Skeletal muscle cell (primary cell): ENCODE results near the gene RPS14.

Experiments used
- DNase-seq: peaks from one replicate; pipeline ENCODE4 v3.0.0-alpha.2; 2010; ENCODE audit warnings: low read depth
- H3K4me3 ChIP-seq: 2 replicates; pipeline ENCODE4 v1.5.1; 2011; ENCODE audit warnings: low read depth, mild to moderate bottlenecking, control low read depth, low read length, moderate library complexity

The RPS14 gene

GRCh38 chr5:150448952-150449516 is 505 bp downstream of the RPS14 start:
- H3K4me3 ChIP-seq: peak overlapping the region; percentile 95
- no peak for DNase-seq

GRCh38 chr5:150448334-150448733 is 1.2 kb downstream of the RPS14 start:
- peak overlapping the region; percentile 95 for H3K4me3 ChIP-seq
- DNase-seq: no peak

- H3K4me3 ChIP-seq: no peak overlapping the region
- no peak for DNase-seq
Measured at GRCh38 chr5:150447188-150447587, 2.4 kb downstream of the RPS14 start.

- DNase-seq: no peak
- no peak overlapping the region for H3K4me3 ChIP-seq
Measured at GRCh38 chr5:150446583-150446982, 3.0 kb downstream of the RPS14 start.

GRCh38 chr5:150446088-150446487 is 3.5 kb downstream of the RPS14 start:
- no peak overlapping the region for H3K4me3 ChIP-seq
- no peak for DNase-seq

GRCh38 chr5:150444770-150445169 is 4.8 kb downstream of the RPS14 start:
- no peak for DNase-seq
- H3K4me3 ChIP-seq: no peak overlapping the region

GRCh38 chr5:150443242-150444075 is 6.1 kb downstream of the RPS14 start:
- DNase-seq: no peak
- H3K4me3 ChIP-seq: no peak overlapping the region

- no peak for DNase-seq
- no peak overlapping the region for H3K4me3 ChIP-seq
Measured at GRCh38 chr5:150442699-150443080, 6.8 kb downstream of the RPS14 start.

- no peak overlapping the region for H3K4me3 ChIP-seq
- DNase-seq: no peak
Measured at GRCh38 chr5:150441813-150442698, 7.5 kb downstream of the RPS14 start.

- no peak for DNase-seq
Measured at GRCh38 chr5:150440948-150441812, 8.4 kb downstream of the RPS14 start.

GRCh38 chr5:150438873-150439546 is 10.5 kb downstream of the RPS14 start:
- H3K4me3 ChIP-seq: no peak overlapping the region
- DNase-seq: no peak

More at GRCh38 chr5:150440948-150441812, 8.4 kb downstream of the RPS14 start:
- H3K4me3 ChIP-seq: no peak overlapping the region

- peak; percentile 46 for DNase-seq
- H3K4me3 ChIP-seq: no peak overlapping the region
Measured at GRCh38 chr5:150436141-150436680, 13.3 kb downstream of the RPS14 start.

GRCh38 chr5:150434464-150434863 is 15.1 kb downstream of the RPS14 start:
- peak; percentile 56 for DNase-seq
- no peak overlapping the region for H3K4me3 ChIP-seq

GRCh38 chr5:150431574-150431973 is 18.0 kb downstream of the RPS14 start:
- H3K4me3 ChIP-seq: no peak overlapping the region
- no peak for DNase-seq

GRCh38 chr5:150431048-150431447 is 18.5 kb downstream of the RPS14 start:
- no peak for DNase-seq
- H3K4me3 ChIP-seq: no peak overlapping the region

- DNase-seq: no peak
- H3K4me3 ChIP-seq: no peak overlapping the region
Measured at GRCh38 chr5:150429410-150429873, 20.1 kb downstream of the RPS14 start.

GRCh38 chr5:150428978-150429377 is 20.6 kb downstream of the RPS14 start:
- H3K4me3 ChIP-seq: no peak overlapping the region
- DNase-seq: no peak

- peak; percentile 3 for DNase-seq
- no peak overlapping the region for H3K4me3 ChIP-seq
Measured at GRCh38 chr5:150428106-150428876, 21.2 kb downstream of the RPS14 start.
